Endothelial cell of umbilical vein (primary cell): ENCODE measurements around the gene MYZAP. TPM values are rescaled to one million over a fixed set of nuclear protein-coding genes. Genes with fewer than 3 reads are reported as not detected.

Experiments used
- BruUV-seq: library from RNA; stranded (reverse); fragments of 400-500 nt; replicated peaks from 2 replicates; lab custom pipeline; 2021; lab: Mats Ljungman, UMichigan
- CTCF ChIA-PET: fragments of 300-600, 350-600 bp; sonication (Branson Sonifier 250); formaldehyde crosslinking; loops from one replicate; lab custom pipeline; 2021; ENCODE audit warnings: antibody characterized with exemption, inconsistent platforms; lab: Charles Lee
- POLR2A ChIA-PET: fragments of 300-600, 350-600 bp; sonication (Branson Sonifier 250); formaldehyde crosslinking; loops from one replicate; lab custom pipeline; 2021; ENCODE audit warnings: antibody characterized with exemption, inconsistent platforms; lab: Charles Lee
- DNase-seq: peaks from one replicate; pipeline ENCODE4 v3.0.0-alpha.2; 2011; ENCODE audit warnings: low read depth, low spot score
- FAIRE-seq: peaks from 2 replicates; lab custom pipeline; 2011; peaks lifted over from hg19 to GRCh38; lab: Jason Lieb, UNC
- H2AFZ ChIP-seq: 2 replicates; pipeline ENCODE4 v1.6.0; 2012; ENCODE audit warnings: low read depth, low read length, control low read depth, inconsistent platforms
- H3K27ac ChIP-seq: 2 replicates; pipeline ENCODE4 v1.5.1; 2011; ENCODE audit warnings: low read depth, mild to moderate bottlenecking, control low read depth, low read length, moderate library complexity; ENCODE audit not compliant: insufficient read depth
- H3K27me3 ChIP-seq, 2 experiments: 2 replicates each; pipeline versions ENCODE4 v1.6.0 to v1.6.1; 2011; ENCODE audit warnings: low read length in 2 of 2, mixed read lengths in 1 of 2; ENCODE audit not compliant: control insufficient read depth in 2 of 2, insufficient read depth in 2 of 2
- H3K36me3 ChIP-seq, 2 experiments: 2 replicates in 1 of 2; 3 replicates in 1 of 2; pipeline ENCODE4 v1.5.1; 2011; ENCODE audit warnings: low read length in 2 of 2, mild to moderate bottlenecking in 1 of 2, moderate library complexity in 1 of 2; ENCODE audit not compliant: control insufficient read depth in 2 of 2, insufficient read depth in 2 of 2; ENCODE audit errors: extremely low read depth in 1 of 2
- H3K4me1 ChIP-seq: 3 replicates; pipeline ENCODE4 v1.5.1; 2011; ENCODE audit warnings: mild to moderate bottlenecking, low read length; ENCODE audit not compliant: control insufficient read depth, insufficient read depth; ENCODE audit errors: extremely low read depth
- H3K4me2 ChIP-seq: 2 replicates; pipeline ENCODE4 v1.6.1; 2011; ENCODE audit warnings: low read length, control low read depth, mixed read lengths; ENCODE audit not compliant: insufficient read depth
- H3K4me3 ChIP-seq, 3 experiments: fragments of 200-600 bp in 1 of 3; sonication (generic), shearing (Covaris generic) in 1 of 3; replicated peaks in 1 of 3; 2 replicates each; pipeline ENCODE4 v1.5.1; 2011 to 2016; ENCODE audit warnings: control low read depth in 3 of 3, low read length in 3 of 3, mild to moderate bottlenecking in 2 of 3, inconsistent platforms in 1 of 3, low read depth in 1 of 3, moderate library complexity in 1 of 3; ENCODE audit not compliant: insufficient read depth in 1 of 3
- H3K79me2 ChIP-seq: 2 replicates; pipeline ENCODE4 v1.6.0; 2012; ENCODE audit warnings: low read length, inconsistent platforms; ENCODE audit not compliant: control insufficient read depth, insufficient read depth
- H3K9ac ChIP-seq: replicated peaks from 2 replicates; pipeline ENCODE3; 2011; ENCODE audit warnings: low read length, control low read depth; ENCODE audit not compliant: insufficient read depth; ENCODE audit errors: extremely low read depth
- H3K9me1 ChIP-seq: replicated peaks from 3 replicates; pipeline ENCODE4 v1.6.0; 2011; ENCODE audit warnings: mild to moderate bottlenecking, low read length; ENCODE audit not compliant: control insufficient read depth, insufficient read depth; ENCODE audit errors: extremely low read depth
- H3K9me3 ChIP-seq: replicated peaks from 2 replicates; pipeline ENCODE4 v1.5.1; 2012; ENCODE audit warnings: low read length, inconsistent platforms; ENCODE audit not compliant: control insufficient read depth, insufficient read depth
- H4K20me1 ChIP-seq: replicated peaks from 2 replicates; pipeline ENCODE3; 2011; ENCODE audit warnings: mild to moderate bottlenecking, low read length; ENCODE audit not compliant: control insufficient read depth, insufficient read depth; ENCODE audit errors: extremely low read depth
- EZH2 ChIP-seq: IDR thresholded peaks from 2 replicates; pipeline ENCODE4 v1.6.1; 2012; ENCODE audit warnings: borderline replicate concordance, low read depth, mild to moderate bottlenecking, moderate library complexity, low read length, inconsistent platforms; ENCODE audit not compliant: severe bottlenecking
- FOS ChIP-seq: IDR thresholded peaks from 2 replicates; pipeline ENCODE4 v1.6.1; 2011; ENCODE audit warnings: mild to moderate bottlenecking, low read length, moderate library complexity, borderline replicate concordance; ENCODE audit not compliant: insufficient read depth
- GATA2 ChIP-seq: IDR thresholded peaks from 2 replicates; pipeline ENCODE4 v1.7.0; 2011; ENCODE audit warnings: low read depth, mild to moderate bottlenecking, moderate library complexity, mixed read lengths, low read length; ENCODE audit not compliant: insufficient read length, insufficient read depth
- MYC ChIP-seq: IDR thresholded peaks from one replicate; pipeline ENCODE4 v1.6.1; 2011; ENCODE audit warnings: mild to moderate bottlenecking, low read depth, low read length
- POLR2A ChIP-seq: IDR thresholded peaks from 2 replicates; pipeline ENCODE4 v1.6.1; 2012; ENCODE audit warnings: low read depth, mild to moderate bottlenecking, control low read depth, low read length
- POLR2AphosphoS5 ChIP-seq: IDR thresholded peaks from 2 replicates; pipeline ENCODE4 v1.6.1; 2012; ENCODE audit warnings: low read depth, mild to moderate bottlenecking, control low read depth, low read length, moderate library complexity; ENCODE audit not compliant: insufficient read depth
- dilution Hi-C: fragments of 300-500 bp; cut with MboI; formaldehyde crosslinking; loops from one replicate; pipeline ENCODE4 v1.15.0; 2019; ENCODE audit warnings: low sequenced_read_pairs; ENCODE audit not compliant: extremely low pct_ligation_motif_present
- intact Hi-C: fragments of 100-400 bp; cut with micrococcal nuclease; formaldehyde crosslinking; loops from one replicate; pipeline ENCODE4 v1.10.0; 2022
- polyA plus RNA-seq, 4 experiments: library from polyadenylated mRNA; depleted of rRNA in 3 of 4; stranded (reverse) in 3 of 4; unstranded in 1 of 4; fragments of >200 nt; gene quantifications; 2 replicates each; pipeline versions ENCODE4 v1.2.1 to v1.2.3, GENCODE V29; 2011 to 2012; ENCODE audit warnings: missing spikeins in 1 of 4
- total RNA-seq: library from RNA; stranded (reverse); gene quantifications from 2 replicates; pipeline ENCODE4 v1.2.3, GENCODE V29; 2021
- TF ChIP-seq, protein P1 (sequence below), 2 donors: IDR thresholded peaks; 1 replicate in 1 of 2; 2 replicates in 1 of 2; pipeline ENCODE4 v1.5.1; 2011; ENCODE audit warnings: low read length in 2 of 2, mild to moderate bottlenecking in 2 of 2, moderate library complexity in 2 of 2, control low read depth in 1 of 2, inconsistent platforms in 1 of 2, low read depth in 1 of 2; ENCODE audit not compliant: insufficient read depth in 1 of 2; ENCODE audit errors: extremely low read depth in 1 of 2
- TF ChIP-seq, protein P2 (sequence below): IDR thresholded peaks from 2 replicates; pipeline ENCODE4 v1.6.1; 2011; ENCODE audit not compliant: insufficient read depth, insufficient read length

MYZAP gene
- total and polyA plus RNA-seq, 2 donors (not counting 3 experiments of a cell fraction or from before 2014, with no cell fraction given), result 6.3 to 8.1 TPM

DNA sequence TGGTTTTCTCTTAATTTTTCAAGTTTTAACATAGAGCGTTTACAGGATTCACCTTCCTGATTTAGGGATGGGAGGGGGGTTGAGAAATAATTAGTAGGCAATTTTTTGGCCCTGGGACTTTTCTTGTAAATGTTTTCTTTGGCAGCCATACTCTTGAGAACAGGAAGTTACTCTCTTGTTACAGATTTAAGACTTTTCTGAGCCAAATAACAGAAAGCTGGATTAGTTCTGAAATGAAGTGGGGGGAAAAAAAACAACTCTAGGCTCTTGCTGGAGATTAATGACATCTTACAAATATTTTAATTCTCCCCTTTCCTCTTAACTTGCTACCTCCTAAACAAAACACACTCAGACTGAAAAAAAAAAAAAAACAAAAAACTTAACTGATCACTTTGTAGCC is 101.0 kb downstream of the MYZAP start:
- H3K36me3 ChIP-seq, result no peaks in the 10 kb centered on the region
- H3K9me3 ChIP-seq, result no peaks in the 10 kb centered on the region
- H3K9ac ChIP-seq, result no peak overlapping the region
- H3K27me3 ChIP-seq, result no peaks in the 10 kb centered on the region
- ChIA-PET POLR2A (no interaction called here), CTCF (interaction anchor here (0.7 to 1.0 kb wide), 2 partner anchors 13 to 14 kb away, joined by 4 to 5 read pairs; partner anchors contain the start of gene POLR2M)
- no peaks in the 10 kb centered on the region for H3K9me1 ChIP-seq
- H3K4me2 ChIP-seq, result peak overlapping the region; percentile 62
- peak overlapping the region in 1 of 3 experiments; percentile 12 for H3K4me3 ChIP-seq
- no peak for TF ChIP-seq EZH2
- TF ChIP-seq GATA2, result no peak
- no peak for TF ChIP-seq POLR2A
- intact Hi-C loops, result loop anchor here (1.0 to 2.0 kb wide), 2 partner anchors 14 to 16 kb away; partner anchors contain the start of gene POLR2M
- dilution Hi-C loops, result no loop called here
- no peak overlapping the region for H3K27ac ChIP-seq
- H2AFZ ChIP-seq, result no peak overlapping the region
- peaks cover 22% of the 10 kb centered on the region for H3K4me1 ChIP-seq
- H4K20me1 ChIP-seq, result no peaks in the 10 kb centered on the region
- DNase-seq, result peak; percentile 86
- no TSS peak for BruUV-seq
- peak; percentile 84 for FAIRE-seq
- no peaks in the 10 kb centered on the region for H3K79me2 ChIP-seq

DNA sequence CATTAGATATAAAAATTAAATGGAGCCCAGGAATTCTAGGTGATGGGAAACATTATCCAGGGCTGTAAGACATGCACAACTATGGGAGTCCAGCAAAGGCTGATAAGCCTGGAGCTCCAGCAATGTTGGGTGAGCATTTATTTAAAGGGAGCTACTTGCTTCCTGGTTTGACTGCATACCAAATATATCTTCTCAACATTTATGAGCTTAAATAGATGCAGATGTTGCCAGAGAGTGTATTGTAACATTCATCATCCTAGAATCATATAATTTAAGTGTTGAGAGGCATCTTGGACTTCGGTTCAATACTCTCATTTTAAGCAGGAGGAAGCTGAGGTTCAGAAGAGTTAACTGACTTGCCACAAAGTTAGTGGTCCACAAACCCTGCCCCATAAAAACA is 102.6 kb downstream of the MYZAP start:
- ChIA-PET POLR2A (interaction anchor here (0.6 kb wide), 1 partner anchor 26 kb away, joined by 5 read pairs; no protein-coding TSS in a partner anchor), CTCF (interaction anchor here (1.0 to 1.1 kb wide), 2 partner anchors 13 to 166 kb away, joined by 3 to 4 read pairs; partner anchors contain the start of gene POLR2M)
- no peaks in the 10 kb centered on the region for H3K9me1 ChIP-seq
- peaks cover 22% of the 10 kb centered on the region for H3K4me1 ChIP-seq
- H3K79me2 ChIP-seq, result no peaks in the 10 kb centered on the region
- no peak overlapping the region for H2AFZ ChIP-seq
- no peaks in the 10 kb centered on the region for H3K27me3 ChIP-seq
- FAIRE-seq (no peak), DNase-seq (no peak)
- no peaks in the 10 kb centered on the region for H4K20me1 ChIP-seq
- TF ChIP-seq GATA2 (no peak), FOS (no peak), POLR2AphosphoS5 (no peak), EZH2 (no peak), MYC (no peak), POLR2A (no peak)
- TF ChIP-seq, protein P1, sequence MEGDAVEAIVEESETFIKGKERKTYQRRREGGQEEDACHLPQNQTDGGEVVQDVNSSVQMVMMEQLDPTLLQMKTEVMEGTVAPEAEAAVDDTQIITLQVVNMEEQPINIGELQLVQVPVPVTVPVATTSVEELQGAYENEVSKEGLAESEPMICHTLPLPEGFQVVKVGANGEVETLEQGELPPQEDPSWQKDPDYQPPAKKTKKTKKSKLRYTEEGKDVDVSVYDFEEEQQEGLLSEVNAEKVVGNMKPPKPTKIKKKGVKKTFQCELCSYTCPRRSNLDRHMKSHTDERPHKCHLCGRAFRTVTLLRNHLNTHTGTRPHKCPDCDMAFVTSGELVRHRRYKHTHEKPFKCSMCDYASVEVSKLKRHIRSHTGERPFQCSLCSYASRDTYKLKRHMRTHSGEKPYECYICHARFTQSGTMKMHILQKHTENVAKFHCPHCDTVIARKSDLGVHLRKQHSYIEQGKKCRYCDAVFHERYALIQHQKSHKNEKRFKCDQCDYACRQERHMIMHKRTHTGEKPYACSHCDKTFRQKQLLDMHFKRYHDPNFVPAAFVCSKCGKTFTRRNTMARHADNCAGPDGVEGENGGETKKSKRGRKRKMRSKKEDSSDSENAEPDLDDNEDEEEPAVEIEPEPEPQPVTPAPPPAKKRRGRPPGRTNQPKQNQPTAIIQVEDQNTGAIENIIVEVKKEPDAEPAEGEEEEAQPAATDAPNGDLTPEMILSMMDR (IDR thresholded peaks at IDR 0.05; ENCODE audit: extremely low read depth in 1 of 2, insufficient read depth in 1 of 2, low read depth in 1 of 2, low read length in 2 of 2), result no peak
- TF ChIP-seq, protein P2, sequence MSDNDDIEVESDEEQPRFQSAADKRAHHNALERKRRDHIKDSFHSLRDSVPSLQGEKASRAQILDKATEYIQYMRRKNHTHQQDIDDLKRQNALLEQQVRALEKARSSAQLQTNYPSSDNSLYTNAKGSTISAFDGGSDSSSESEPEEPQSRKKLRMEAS, result no peak
- dilution Hi-C loops (no loop called here), intact Hi-C loops (no loop called here)
- H3K4me2 ChIP-seq, result no peak overlapping the region
- no TSS peak for BruUV-seq
- H3K9me3 ChIP-seq, result no peaks in the 10 kb centered on the region
- no peak overlapping the region for H3K27ac ChIP-seq
- H3K4me3 ChIP-seq, result no peak overlapping the region
- no peaks in the 10 kb centered on the region for H3K36me3 ChIP-seq
- no peak overlapping the region for H3K9ac ChIP-seq
